ENCODE data around the gene BIRC7. TPM values are rescaled to one million over a fixed set of nuclear protein-coding genes. Genes with fewer than 3 reads are reported as not detected.

Gene BIRC7
- total RNA-seq, 2 experiments from 2014 or later = 0.42 TPM; not detected in 1

DNA sequence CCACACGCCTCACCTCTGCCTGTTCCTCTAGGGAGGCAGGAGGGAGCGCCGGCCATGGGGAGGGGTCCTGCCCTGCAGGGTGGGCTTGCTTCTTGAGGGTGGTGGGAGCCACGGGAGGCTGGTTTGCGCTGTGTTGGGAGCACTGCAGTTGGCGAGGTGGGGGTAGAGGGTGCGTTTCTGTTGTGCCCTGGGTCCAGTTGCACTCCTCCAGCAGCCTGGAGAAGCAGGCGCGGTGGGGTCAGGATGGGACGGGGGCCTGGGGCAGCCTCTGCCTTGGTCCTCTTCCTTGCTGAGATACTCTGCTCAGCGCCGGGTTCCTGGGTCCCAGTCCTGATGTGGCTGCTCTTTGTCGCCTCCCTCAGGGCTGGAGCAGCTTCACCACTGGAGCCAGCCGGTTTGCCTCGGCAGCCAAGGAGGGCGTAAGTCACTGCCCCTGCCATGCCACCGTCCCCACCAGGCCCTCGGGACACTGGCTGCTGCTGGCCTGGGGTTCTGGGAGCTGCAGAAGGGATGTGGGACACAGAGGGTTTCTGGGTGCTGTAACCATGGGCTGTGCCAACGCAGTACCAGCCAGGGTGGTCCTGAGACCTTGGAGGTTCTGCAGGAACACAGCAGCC lies 45.3 kb downstream of the BIRC7 start:
- intact Hi-C loops (cut with micrococcal nuclease; ENCODE audit: unreplicated experiment) = no loop called here
- Histone ChIP-seq H3K4me1 (ENCODE audit: insufficient read depth, low read length, poor library complexity, severe bottlenecking) (no peaks in the 10 kb centered on the region), H3K4me2 (ENCODE audit: low read length) (no peak overlapping the region), H3K9me3 (ENCODE audit: low read length) (no peaks in the 10 kb centered on the region), H3K79me2 (ENCODE audit: insufficient read depth, low read depth, low read length) (no peaks in the 10 kb centered on the region), H3K36me3 (ENCODE audit: insufficient read depth, low read length) (peaks cover 50% of the 10 kb centered on the region; the same call in 1 of the 2 replicates), H4K20me1 (ENCODE audit: insufficient read depth, low read length) (no peaks in the 10 kb centered on the region), H2AFZ (ENCODE audit: low read length) (no peak overlapping the region), H3K27ac (ENCODE audit: low read depth, low read length, poor library complexity, severe bottlenecking) (no peak overlapping the region), H3K9me2 (ENCODE audit: insufficient read depth, low read length) (no peaks in the 10 kb centered on the region), H3K4me3 (ENCODE audit: low read depth, low read length, poor library complexity, severe bottlenecking) (no peak overlapping the region)
- DNase-seq (ENCODE audit: low spot score) = no peak
- TF ChIP-seq, protein P1, sequence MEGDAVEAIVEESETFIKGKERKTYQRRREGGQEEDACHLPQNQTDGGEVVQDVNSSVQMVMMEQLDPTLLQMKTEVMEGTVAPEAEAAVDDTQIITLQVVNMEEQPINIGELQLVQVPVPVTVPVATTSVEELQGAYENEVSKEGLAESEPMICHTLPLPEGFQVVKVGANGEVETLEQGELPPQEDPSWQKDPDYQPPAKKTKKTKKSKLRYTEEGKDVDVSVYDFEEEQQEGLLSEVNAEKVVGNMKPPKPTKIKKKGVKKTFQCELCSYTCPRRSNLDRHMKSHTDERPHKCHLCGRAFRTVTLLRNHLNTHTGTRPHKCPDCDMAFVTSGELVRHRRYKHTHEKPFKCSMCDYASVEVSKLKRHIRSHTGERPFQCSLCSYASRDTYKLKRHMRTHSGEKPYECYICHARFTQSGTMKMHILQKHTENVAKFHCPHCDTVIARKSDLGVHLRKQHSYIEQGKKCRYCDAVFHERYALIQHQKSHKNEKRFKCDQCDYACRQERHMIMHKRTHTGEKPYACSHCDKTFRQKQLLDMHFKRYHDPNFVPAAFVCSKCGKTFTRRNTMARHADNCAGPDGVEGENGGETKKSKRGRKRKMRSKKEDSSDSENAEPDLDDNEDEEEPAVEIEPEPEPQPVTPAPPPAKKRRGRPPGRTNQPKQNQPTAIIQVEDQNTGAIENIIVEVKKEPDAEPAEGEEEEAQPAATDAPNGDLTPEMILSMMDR (conservative IDR thresholded peaks at IDR 0.05; ENCODE audit: low read length) = peak; percentile 66
- no peak for TF ChIP-seq EZH2phosphoT487 (IDR thresholded peaks at IDR 0.05; ENCODE audit: borderline replicate concordance, low read depth, low read length)
- ChIA-PET POLR2A (no interaction called here), CTCF (ENCODE audit: unreplicated experiment) (no interaction called here)
- BruUV-seq (replicated peaks) = no TSS peak

DNA sequence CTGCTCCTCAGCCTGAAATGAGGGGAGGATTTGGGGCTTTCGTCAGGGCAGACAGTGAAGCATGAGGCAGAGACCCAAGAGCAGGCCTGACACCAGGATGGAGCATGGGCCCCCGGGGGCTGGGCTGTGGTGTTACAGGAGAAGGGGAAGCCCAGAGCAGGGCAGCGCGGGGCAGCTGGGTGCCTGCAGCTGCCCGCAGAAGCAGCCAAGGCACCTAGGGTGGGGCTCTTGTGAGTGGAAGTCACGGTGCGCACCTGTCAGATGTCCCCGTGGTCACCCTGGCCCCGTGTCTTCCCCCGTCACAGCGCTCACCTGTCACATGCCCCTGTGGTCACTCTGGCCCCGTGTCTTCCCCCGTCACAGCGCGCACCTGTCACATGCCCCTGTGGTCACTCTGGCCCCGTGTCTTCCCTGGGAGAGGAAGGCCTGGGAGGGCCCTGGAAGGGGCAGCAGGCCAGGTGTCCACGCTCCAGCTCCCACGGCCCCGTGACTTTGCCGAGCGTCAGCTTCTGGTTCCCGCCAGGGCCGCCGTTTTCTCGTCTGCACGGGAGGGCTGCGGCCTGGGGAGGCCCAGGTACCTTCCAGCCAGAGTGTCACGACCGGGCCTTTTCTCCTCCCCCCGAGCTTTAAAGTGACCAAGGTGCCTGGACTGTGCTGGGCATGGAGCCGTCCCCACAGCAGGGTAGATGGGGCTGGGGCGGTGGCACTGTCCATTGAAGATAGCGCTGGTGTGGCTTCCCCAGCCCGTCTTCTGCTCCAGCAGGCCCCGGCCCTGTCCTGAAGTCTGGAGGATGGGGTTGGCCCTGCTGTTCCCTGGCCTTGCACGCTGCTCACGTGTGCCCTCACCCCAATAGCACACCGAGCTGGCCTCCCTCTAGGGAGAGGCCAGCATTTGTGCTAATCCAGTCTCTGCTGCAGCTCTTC lies 46.3 kb downstream of the BIRC7 start:
- TF ChIP-seq EZH2phosphoT487 (IDR thresholded peaks at IDR 0.05; ENCODE audit: borderline replicate concordance, low read depth, low read length) = no peak
- TF ChIP-seq, protein P1 (conservative IDR thresholded peaks at IDR 0.05; ENCODE audit: low read length) = no peak
- Histone ChIP-seq H3K27ac (ENCODE audit: low read depth, low read length, poor library complexity, severe bottlenecking) (no peak overlapping the region), H3K9me2 (ENCODE audit: insufficient read depth, low read length) (no peaks in the 10 kb centered on the region), H2AFZ (ENCODE audit: low read length) (no peak overlapping the region), H3K4me2 (ENCODE audit: low read length) (no peak overlapping the region), H3K36me3 (ENCODE audit: insufficient read depth, low read length) (peaks cover 40% of the 10 kb centered on the region; the same call in 1 of the 2 replicates), H3K9me3 (ENCODE audit: low read length) (no peaks in the 10 kb centered on the region), H3K4me1 (ENCODE audit: insufficient read depth, low read length, poor library complexity, severe bottlenecking) (no peaks in the 10 kb centered on the region), H3K4me3 (ENCODE audit: low read depth, low read length, poor library complexity, severe bottlenecking) (no peak overlapping the region), H3K79me2 (ENCODE audit: insufficient read depth, low read depth, low read length) (no peaks in the 10 kb centered on the region), H4K20me1 (ENCODE audit: insufficient read depth, low read length) (no peaks in the 10 kb centered on the region)
- no TSS peak for BruUV-seq (replicated peaks)
- CTCF ChIA-PET (ENCODE audit: unreplicated experiment) = no interaction called here
- intact Hi-C loops (cut with micrococcal nuclease; ENCODE audit: unreplicated experiment) = no loop called here
- DNase-seq (ENCODE audit: low spot score) = no peak
- POLR2A ChIA-PET = no interaction called here

DNA sequence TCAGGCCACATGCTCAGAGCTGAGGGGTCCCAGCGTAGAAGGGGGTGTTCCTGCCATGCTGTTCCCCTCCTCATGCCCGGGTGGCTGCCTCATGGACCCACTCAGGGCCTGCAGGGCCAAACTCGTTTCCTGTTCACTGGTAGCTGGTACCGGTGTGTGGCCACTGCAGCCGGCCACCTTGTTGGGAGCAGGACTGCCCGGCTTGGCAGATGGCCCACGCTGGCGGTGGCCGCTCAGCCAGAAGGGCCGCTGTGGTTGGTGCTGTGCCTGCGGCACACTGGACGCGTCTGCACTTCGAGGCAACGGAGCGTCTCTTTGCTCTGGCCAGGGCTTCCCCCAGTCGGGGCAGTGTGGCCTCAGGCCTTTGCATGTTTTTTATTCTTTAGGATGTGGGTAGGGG lies 47.2 kb downstream of the BIRC7 start:
- BruUV-seq (replicated peaks) = no TSS peak
- CTCF ChIA-PET (ENCODE audit: unreplicated experiment) = no interaction called here
- POLR2A ChIA-PET = no interaction called here

More for the DNA sequence above, 47.2 kb downstream of the BIRC7 start:
- no peak for DNase-seq (ENCODE audit: low spot score)
- intact Hi-C loops (cut with micrococcal nuclease; ENCODE audit: unreplicated experiment) = no loop called here
- no peaks in the 10 kb centered on the region for H3K79me2 ChIP-seq (ENCODE audit: insufficient read depth, low read depth, low read length)
- H3K4me1 ChIP-seq (ENCODE audit: insufficient read depth, low read length, poor library complexity, severe bottlenecking) = no peaks in the 10 kb centered on the region
- H3K27ac ChIP-seq (ENCODE audit: low read depth, low read length, poor library complexity, severe bottlenecking) = no peak overlapping the region
- H3K9me3 ChIP-seq (ENCODE audit: low read length) = no peaks in the 10 kb centered on the region
- peaks cover 32% of the 10 kb centered on the region; the same call in 1 of the 2 replicates for H3K36me3 ChIP-seq (ENCODE audit: insufficient read depth, low read length)
- H2AFZ ChIP-seq (ENCODE audit: low read length) = no peak overlapping the region
- H3K4me3 ChIP-seq (ENCODE audit: low read depth, low read length, poor library complexity, severe bottlenecking) = no peak overlapping the region
- no peaks in the 10 kb centered on the region for H3K9me2 ChIP-seq (ENCODE audit: insufficient read depth, low read length)
- H4K20me1 ChIP-seq (ENCODE audit: insufficient read depth, low read length) = no peaks in the 10 kb centered on the region
- TF ChIP-seq, protein P1 (conservative IDR thresholded peaks at IDR 0.05; ENCODE audit: low read length) = no peak
- TF ChIP-seq EZH2phosphoT487 (IDR thresholded peaks at IDR 0.05; ENCODE audit: borderline replicate concordance, low read depth, low read length) = no peak
- H3K4me2 ChIP-seq (ENCODE audit: low read length) = no peak overlapping the region

Measured in OCI-LY7 (cell line).